ENCODE data around the gene TMEM179.

- TF ChIP-seq CTCF (IDR thresholded peaks at IDR 0.05 in 4 of 5, conservative IDR thresholded peaks at IDR 0.05 in 1 of 5) = no peak
- TF ChIP-seq POLR2A (IDR thresholded peaks at IDR 0.05) = no peak
Measured at GRCh38 chr14:104592785-104593184, 11.8 kb downstream of the TMEM179 start.
